Type B pancreatic cell (in vitro differentiated cells): Measurements from ENCODE around the gene IL17RA. TPM values are rescaled to one million over a fixed set of nuclear protein-coding genes. Genes with fewer than 3 reads are reported as not detected.

Experiments used
- DNase-seq: peaks from one replicate; pipeline ENCODE4 v3.0.0; 2021; ENCODE audit warnings: mixed read lengths; ENCODE audit not compliant: unreplicated experiment; ENCODE audit errors: extremely low spot score
- H3K27ac Mint-ChIP-seq: 2 replicates; pipeline ENCODE4 v1.8.0; 2021; ENCODE audit warnings: mild to moderate bottlenecking, mixed read lengths
- H3K27me3 Mint-ChIP-seq: 2 replicates; pipeline ENCODE4 v1.8.0; 2021; ENCODE audit warnings: mixed read lengths
- H3K36me3 Mint-ChIP-seq: 2 replicates; pipeline ENCODE4 v1.8.0; 2021; ENCODE audit warnings: mixed read lengths
- H3K4me1 Mint-ChIP-seq: one replicate; pipeline ENCODE4 v1.8.0; 2021; ENCODE audit warnings: mixed read lengths; ENCODE audit not compliant: unreplicated experiment
- H3K4me3 Mint-ChIP-seq: 2 replicates; pipeline ENCODE4 v1.8.0; 2021; ENCODE audit warnings: mild to moderate bottlenecking, mixed read lengths
- H3K9me3 Mint-ChIP-seq: 2 replicates; pipeline ENCODE4 v1.8.0; 2021; ENCODE audit warnings: mixed read lengths
- CTCF ChIP-seq: fragments of 200-600 bp; sonication (generic); conservative IDR thresholded peaks from 2 replicates; pipeline ENCODE4 v1.5.0; 2021; ENCODE audit warnings: antibody characterized with exemption, mild to moderate bottlenecking
- total RNA-seq: library from RNA; stranded (reverse); gene quantifications from 2 replicates; pipeline ENCODE4 v1.2.1, GENCODE V29; 2021; ENCODE audit warnings: low replicate concordance

The IL17RA gene
- total RNA-seq, 1 donor from 2014 or later = 8.0 TPM

- no peak for DNase-seq
- H3K4me3 Mint-ChIP-seq = no peak overlapping the region
- H3K27ac Mint-ChIP-seq = no peak overlapping the region
- H3K27me3 Mint-ChIP-seq = peaks cover 22% of the 10 kb centered on the region
- H3K4me1 Mint-ChIP-seq = no peaks in the 10 kb centered on the region
- no peak for TF ChIP-seq CTCF
- no peaks in the 10 kb centered on the region for H3K9me3 Mint-ChIP-seq
- no peaks in the 10 kb centered on the region for H3K36me3 Mint-ChIP-seq
These were observed 38.0 kb upstream of the IL17RA start for GRCh38 chr22:17046566-17047348.

GRCh38 chr22:17047656-17048055 lies 37.1 kb upstream of the IL17RA start:
- Mint-ChIP-seq H3K27ac (no peak overlapping the region), H3K9me3 (no peaks in the 10 kb centered on the region), H3K4me3 (no peak overlapping the region), H3K27me3 (peaks cover 22% of the 10 kb centered on the region), H3K4me1 (no peaks in the 10 kb centered on the region), H3K36me3 (no peaks in the 10 kb centered on the region)
- TF ChIP-seq CTCF = no peak
- no peak for DNase-seq

- H3K4me1 Mint-ChIP-seq = peaks cover 4% of the 10 kb centered on the region
- H3K9me3 Mint-ChIP-seq = no peaks in the 10 kb centered on the region
These were observed 28.7 kb upstream of the IL17RA start for GRCh38 chr22:17056058-17056457.

GRCh38 chr22:17056807-17057206 lies 28.0 kb upstream of the IL17RA start:
- no peak overlapping the region for H3K27ac Mint-ChIP-seq
- H3K4me3 Mint-ChIP-seq = no peak overlapping the region
- peaks cover 4% of the 10 kb centered on the region for H3K4me1 Mint-ChIP-seq
- no peaks in the 10 kb centered on the region for H3K9me3 Mint-ChIP-seq
- H3K27me3 Mint-ChIP-seq = peaks cover 23% of the 10 kb centered on the region
- DNase-seq = no peak
- no peak for TF ChIP-seq CTCF
- no peaks in the 10 kb centered on the region for H3K36me3 Mint-ChIP-seq

More at GRCh38 chr22:17056058-17056457, 28.7 kb upstream of the IL17RA start:
- peaks cover 21% of the 10 kb centered on the region for H3K27me3 Mint-ChIP-seq
- no peaks in the 10 kb centered on the region for H3K36me3 Mint-ChIP-seq
- TF ChIP-seq CTCF = no peak
- H3K27ac Mint-ChIP-seq = no peak overlapping the region
- no peak for DNase-seq
- H3K4me3 Mint-ChIP-seq = no peak overlapping the region

- Mint-ChIP-seq H3K36me3 (no peaks in the 10 kb centered on the region), H3K27ac (no peak overlapping the region), H3K27me3 (peaks cover 27% of the 10 kb centered on the region), H3K9me3 (no peaks in the 10 kb centered on the region), H3K4me3 (no peak overlapping the region), H3K4me1 (peaks cover 5% of the 10 kb centered on the region)
- no peak for DNase-seq
- TF ChIP-seq CTCF = peak; percentile 97
These were observed 26.6 kb upstream of the IL17RA start for GRCh38 chr22:17057959-17058814.
